HEK293T (cell line): Measurements from ENCODE around the gene MMP24.
A peak's percentile ranks its signal among the peaks of the same experiment; 100 is the strongest.

ENCODE experiments used
- BHLHE40 ChIP-seq: fragments of 450-650 bp; IDR thresholded peaks from 2 replicates; pipeline ENCODE4 v1.6.1; 2016; ENCODE audit warnings: mild to moderate bottlenecking, moderate library complexity, borderline replicate concordance
- ELF4 ChIP-seq: fragments of 450-650 bp; IDR thresholded peaks from 2 replicates; pipeline ENCODE4 v1.6.1; 2017; ENCODE audit warnings: antibody characterized with exemption
- FOXA1 ChIP-seq: fragments of 450-650 bp; IDR thresholded peaks from 2 replicates; pipeline ENCODE4 v1.6.1; 2016; ENCODE audit warnings: mild to moderate bottlenecking
- FOXK2 ChIP-seq: fragments of 450-650 bp; IDR thresholded peaks from 2 replicates; pipeline ENCODE4 v1.6.1; 2016; ENCODE audit warnings: mild to moderate bottlenecking
- FOXM1 ChIP-seq: fragments of 450-650 bp; IDR thresholded peaks from 2 replicates; pipeline ENCODE4 v1.6.1; 2017; ENCODE audit warnings: mild to moderate bottlenecking, borderline replicate concordance
- PKNOX1 ChIP-seq: fragments of 450-650 bp; IDR thresholded peaks from 2 replicates; pipeline ENCODE4 v1.6.1; 2016
- ZNF384 ChIP-seq: fragments of 450-650 bp; IDR thresholded peaks from 2 replicates; pipeline ENCODE4 v1.6.1; 2016

DNA sequence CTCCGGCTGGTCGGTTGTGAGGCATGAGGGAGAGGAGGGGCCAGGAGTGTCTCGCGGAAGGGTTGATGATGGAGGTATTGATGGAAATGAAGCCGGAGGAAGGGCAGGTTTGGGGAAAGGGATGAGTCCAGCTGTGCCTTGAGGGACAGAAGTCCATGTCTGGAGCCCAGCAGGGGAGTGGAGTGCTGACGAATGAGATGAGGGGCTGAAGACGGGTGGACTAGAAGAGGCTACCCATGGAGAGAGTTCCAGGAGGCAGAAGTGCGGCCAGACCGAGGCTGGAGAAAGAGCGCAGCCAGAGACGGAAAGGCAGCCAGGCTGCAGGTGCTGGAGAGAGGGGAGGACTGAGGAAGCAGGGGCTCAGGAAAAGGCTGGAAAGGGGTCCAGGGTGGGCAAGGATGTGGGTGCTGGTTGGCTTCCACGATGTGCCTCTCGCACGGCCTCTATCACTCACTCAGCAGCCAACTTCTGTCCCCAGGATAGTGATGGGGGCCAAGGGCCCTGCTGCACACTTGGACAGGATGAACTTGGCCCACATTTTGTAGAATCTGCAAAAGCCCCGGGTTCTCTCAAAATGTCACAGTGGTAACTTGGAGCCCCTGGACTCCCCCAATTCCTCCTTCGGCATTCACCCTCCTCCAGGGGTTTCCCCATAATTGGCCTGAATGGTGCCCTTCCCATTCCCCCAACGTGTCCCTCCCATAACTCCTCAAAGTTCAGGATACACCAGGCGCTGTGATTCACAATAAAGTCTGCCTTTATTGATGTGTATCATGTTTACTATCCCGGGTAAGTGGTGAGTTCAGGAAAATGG is 58.7 kb downstream of the MMP24 start:
- TF ChIP-seq FOXM1, result no peak
- TF ChIP-seq BHLHE40, result no peak
- no peak for TF ChIP-seq ELF4
- TF ChIP-seq PKNOX1, result peak; percentile 63
- no peak for TF ChIP-seq ZNF384
- no peak for TF ChIP-seq FOXA1
- no peak for TF ChIP-seq FOXK2
